HG03097 (cell line): ENCODE measurements around the gene TMEM52B.
"Not testable (repeated sequence)": the region's sequence is repeated elsewhere in the genome, so short reads cannot be mapped to it uniquely, and the experiment has no call there.

Experiments used
- ATAC-seq: cut with Tn5 transposase; IDR thresholded peaks from one replicate; pipeline ENCODE4 v1.9.1; 2021; ENCODE audit not compliant: unreplicated experiment, low FRiP score

TMEM52B gene

DNA sequence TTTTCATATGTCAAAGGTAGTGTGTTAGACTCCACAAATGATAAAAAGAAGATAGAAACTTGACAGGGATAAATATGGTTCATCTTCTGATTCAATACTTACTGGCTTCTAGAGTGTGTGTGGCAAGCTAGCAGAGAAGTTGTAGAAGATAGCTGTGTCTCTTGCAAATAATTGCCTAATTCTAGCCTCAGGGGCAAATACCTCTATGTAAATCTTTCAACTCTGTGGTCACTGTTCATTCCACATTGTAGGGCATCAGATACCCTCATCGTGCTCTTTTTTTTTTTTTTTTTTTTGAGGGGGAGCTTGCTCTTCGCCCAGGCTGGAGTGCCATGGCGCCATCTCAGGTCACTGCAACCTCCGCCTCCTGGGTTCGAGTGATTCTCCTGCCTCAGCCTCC is 8.6 kb upstream of the TMEM52B start:
- no peak for ATAC-seq

DNA sequence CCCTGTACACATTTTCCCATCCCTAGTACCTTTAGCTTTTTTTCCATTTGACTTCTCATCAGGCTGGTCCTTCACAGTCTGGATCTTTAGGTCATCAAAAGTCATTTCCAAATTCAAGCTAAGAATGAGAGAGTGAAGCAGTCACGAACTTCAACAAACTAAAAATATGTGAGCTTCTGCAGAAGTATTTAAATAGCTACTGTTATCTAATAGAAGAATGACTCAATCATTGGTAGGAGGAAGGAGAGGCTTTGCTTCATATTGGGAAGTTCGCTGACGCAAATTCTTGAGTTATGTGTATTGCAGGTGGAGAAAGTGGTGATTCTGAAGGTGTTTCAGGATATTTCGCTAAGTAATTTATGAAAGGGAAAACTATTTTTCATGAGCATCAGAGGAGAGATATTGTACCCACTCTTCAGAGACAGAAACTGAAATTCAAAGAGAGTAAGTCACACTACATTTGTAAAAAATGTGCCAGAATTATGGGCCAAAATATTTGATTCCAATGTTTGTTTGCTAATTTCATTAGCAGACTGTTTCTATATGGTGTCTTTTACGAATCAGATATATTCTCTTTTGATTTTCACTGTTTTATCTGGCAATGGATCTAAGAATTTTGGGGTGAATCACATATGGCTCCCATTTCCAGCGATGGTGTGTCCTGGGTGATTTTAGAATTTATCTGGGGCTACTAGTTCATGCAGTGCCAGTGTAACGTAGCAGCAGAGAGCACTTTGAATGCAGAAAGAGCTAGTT is 6.7 kb upstream of the TMEM52B start, which contains the start of gene OLR1:
Gene OLR1, minus strand, starts transcription at position 160 of the 756 bp plus-strand sequence. Its CDS starts 55 bp downstream, at position 105.
- ATAC-seq: no peak

DNA sequence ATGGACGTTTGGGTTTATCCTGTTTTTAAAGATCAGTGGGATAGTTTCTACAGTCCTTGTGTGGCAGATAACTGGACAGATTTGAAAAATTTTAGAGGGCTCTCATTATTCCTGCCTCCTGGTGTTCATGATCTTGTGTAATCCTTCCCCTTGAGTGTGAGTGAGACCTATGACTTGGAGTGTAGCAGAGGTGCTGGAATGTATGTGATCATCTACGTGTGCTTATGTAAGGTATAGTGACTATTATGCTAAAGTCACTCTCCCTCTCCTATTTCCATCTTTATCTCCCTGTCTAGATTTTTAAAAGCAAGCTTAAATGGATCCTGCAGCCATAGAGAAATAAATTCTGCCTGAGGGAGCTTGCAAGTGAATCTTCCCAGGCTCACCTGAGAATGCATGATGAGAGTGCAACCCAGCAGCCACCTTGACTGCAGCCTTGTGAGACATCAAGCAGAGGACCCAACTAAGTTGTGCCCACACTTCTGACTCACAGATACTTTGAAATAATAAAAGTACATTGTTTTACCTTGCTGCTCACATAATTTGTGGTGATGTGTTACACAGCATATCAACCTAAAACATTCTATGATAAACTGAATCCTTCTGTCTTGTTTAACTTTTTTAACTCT is 3.7 kb upstream of the TMEM52B start:
- ATAC-seq: no peak

DNA sequence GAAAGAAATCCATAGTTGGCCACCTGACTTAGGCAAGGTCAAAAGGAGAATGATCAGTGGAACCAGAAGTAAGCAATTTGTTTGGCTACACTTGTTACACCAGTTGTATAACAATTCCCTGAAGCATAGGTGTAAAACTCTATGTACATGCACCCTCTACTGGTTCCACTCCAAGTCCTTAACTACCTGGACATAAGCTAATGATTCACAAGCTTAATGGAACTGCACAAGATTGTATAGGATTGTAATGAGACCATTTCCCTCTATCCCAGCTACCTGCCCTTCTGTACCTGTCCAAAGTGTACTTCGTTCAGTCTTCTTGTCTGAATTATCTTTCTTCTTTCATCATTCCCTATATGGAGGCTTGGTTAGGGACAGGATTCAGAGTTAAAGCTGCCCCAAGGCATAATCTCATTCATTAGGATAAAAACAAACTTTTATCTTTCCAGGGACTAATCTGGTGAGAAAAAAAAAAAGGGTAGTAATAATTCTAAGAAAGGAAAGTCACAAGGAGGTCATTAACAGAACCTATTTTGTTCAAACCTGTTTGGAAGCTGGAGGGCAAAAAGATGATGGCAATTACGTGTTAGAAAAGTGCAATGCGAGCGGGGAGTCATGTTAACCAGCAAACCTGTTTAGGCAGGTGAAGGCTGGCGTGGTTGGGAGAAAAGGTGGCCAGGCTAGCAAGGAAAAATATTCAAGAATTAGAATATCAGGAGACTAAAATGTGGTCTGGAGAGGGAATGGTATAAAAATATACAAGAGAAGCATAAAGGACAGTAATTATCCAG is 2.8 kb upstream of the TMEM52B start:
- no peak for ATAC-seq

DNA sequence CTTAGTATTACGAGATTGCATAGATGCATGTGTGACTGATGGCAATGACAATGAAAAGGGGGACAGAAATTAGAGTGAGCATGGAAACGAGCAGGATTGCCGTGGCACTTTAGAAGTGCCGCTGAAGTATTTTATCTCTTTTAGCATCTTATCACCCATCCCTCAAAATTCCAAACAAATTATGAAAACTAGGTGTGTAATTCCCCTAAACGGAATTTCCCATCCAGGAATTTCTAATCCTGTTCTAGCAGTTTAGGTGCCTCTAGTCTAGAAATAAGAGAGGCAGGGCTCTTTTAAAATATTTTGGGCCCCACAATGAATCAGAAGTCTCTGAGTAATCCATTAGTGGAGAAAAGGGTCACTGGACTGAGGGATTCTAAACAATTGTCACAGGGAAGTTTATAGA is 947 bp downstream of the TMEM52B start:
- ATAC-seq: no peak

DNA sequence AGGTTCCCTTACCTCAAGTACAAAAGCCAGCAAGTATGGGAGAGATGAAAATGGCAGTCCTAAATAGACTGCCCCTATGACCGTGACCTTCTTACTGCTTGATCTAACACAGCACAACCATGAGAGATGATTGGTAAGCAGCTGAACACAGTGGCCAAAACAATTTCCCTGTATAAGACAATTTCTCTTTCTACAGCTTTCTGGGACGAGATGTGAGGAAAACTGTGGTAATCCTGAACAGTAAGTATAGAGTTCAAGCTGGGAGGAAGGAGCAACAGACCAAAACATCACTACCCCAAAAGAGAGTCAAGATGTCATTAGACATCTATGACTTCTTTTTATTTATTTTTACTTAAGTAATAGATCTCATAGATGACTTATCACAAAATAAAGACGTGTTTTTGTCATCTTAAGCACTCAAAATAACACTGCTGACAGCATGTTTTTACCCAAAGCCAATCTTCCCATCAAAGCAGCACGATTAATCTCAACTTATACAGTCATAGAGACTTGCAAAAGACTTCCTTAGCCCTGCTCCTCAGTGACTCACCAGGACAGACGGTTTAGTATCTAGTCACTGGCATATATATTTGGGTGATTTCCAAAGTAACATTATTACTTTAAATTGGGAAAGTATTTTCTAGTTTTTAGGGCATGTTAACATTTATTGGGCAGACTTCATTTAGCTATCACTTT is 3.7 kb downstream of the TMEM52B start:
- ATAC-seq: no peak

DNA sequence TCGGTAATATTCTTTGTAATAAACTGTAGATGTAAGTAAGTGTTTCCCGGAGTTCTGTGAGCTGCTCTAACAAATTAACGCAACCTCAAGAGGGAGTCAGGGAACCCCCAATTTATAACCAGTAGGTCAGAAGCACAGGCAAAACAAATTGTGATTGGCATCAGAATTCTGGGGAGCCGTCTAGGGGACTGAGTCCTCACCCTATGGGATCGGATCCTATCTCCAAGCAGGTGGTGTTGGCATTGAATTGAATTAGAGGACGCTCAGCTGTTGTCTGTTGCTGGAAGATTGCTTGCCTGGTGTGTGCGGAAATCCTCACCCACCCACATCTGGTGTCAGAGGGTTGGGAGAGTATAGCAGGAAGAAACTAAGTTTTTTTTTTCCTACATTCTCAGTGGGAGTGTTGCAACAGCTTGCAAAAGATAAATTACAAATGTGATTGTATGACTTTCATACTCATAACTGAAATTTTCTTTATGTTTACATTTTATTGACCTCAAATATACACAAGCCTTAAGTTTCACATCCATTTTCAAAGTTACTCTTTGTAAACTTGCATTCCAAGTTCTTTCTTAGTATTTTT is 5.5 kb downstream of the TMEM52B start:
- no peak for ATAC-seq

DNA sequence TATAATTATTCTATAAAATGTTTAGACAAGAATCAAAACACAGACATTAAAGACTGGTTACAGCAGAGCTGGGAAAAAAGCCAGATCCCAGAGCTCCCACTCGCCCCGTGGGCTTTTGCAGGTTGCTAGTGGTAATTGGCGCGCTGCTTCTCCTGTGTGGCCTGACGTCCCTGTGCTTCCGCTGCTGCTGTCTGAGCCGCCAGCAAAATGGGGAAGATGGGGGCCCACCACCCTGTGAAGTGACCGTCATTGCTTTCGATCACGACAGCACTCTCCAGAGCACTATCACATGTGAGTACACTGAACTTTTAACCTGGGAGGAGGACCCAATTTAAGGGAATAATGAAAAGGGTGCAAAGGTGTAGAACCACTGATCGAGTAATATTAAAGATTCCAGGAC is 7.5 kb downstream of the TMEM52B start:
- no peak for ATAC-seq

DNA sequence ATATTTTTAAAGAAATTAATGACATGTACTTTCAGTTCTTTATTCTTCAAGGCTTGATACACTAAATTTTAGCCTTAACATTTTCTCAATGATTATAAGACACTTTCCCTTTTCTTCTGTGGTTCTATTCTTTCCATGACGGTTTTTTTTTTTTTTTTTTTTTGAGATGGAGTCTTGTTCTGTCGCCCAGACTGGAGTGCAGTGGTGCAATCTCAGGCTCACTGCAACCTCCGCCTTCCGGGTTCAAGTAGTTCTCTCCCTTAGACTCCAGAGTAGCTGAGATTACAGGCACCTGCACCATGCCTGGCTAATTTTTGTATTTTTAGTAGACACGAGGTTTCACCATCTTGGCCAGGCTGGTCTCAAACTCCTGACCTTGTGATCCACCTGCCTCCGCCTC is 8.1 kb downstream of the TMEM52B start:
- ATAC-seq: not testable (repeated sequence)

DNA sequence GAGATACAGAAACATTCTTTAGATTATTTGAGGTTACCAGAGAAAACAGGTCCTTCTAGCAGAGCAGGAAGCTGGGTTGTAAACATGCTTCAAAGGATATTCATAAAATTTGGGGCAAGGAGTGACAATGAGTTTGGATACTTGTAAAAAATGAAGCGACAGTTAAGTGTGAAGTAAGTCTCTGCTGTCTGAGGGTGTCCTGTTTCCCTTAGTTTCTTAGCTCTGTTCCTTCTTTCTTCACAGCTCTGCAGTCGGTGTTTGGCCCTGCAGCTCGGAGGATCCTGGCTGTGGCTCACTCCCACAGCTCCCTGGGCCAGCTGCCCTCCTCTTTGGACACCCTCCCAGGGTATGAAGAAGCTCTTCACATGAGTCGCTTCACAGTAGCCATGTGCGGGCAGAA is 10.8 kb downstream of the TMEM52B start:
- no peak for ATAC-seq

DNA sequence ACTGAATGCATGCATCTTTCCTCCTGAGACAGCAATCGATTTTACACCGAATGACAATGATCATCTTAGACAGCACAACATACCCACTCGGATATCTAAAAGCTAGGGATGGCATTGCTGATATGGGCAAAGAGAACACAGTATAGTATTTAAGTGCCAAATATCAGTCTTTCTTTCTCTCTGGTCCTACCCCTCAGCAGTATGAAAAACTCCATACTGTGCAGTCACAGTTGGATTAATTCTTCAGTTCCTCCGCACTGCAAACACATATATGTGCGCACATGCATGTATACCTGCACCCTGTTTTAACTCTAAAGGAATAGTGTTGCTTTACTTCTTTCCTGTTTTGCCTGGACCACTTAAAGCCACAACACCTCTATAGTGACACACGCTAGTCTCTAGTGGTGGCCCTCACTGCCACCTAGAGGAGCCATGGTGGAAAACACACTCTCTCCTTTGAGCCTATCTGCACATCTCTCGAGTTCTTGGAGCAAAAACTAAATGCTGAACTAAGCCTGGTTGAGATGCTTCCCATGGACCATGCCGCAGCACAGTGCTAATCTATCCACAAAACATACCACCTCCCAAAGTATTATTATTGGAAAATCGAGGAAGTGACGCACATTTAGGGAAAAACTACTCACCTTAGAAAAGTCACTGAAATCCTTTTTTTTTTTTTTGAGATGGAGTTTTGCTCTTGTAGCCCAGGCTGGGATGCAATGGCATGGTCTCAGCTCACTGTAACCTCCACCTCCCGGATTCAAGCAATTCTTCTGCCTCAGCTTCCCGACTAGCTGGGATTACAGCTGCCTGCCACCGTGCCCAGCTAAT is 11.9 kb downstream of the TMEM52B start:
- ATAC-seq: peak; percentile 70

DNA sequence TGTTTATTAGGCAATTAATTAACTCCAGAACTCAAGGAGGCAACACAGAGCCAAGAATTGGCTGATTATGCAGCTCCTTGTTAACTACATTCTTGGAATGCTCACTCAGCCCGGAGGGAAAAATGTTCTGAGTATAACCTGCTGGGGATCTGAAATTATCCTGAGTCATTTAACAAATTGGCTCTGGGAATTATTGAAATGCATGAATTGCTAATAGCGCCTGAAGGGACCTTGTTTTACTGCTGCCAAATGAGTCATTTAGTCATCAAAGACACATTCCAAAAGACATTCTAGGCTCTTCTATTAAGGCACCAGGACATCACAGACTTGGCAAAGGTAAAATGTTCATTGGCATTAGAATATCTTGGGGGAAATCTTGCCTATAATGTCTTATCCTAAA is 13.0 kb downstream of the TMEM52B start:
- ATAC-seq: no peak

DNA sequence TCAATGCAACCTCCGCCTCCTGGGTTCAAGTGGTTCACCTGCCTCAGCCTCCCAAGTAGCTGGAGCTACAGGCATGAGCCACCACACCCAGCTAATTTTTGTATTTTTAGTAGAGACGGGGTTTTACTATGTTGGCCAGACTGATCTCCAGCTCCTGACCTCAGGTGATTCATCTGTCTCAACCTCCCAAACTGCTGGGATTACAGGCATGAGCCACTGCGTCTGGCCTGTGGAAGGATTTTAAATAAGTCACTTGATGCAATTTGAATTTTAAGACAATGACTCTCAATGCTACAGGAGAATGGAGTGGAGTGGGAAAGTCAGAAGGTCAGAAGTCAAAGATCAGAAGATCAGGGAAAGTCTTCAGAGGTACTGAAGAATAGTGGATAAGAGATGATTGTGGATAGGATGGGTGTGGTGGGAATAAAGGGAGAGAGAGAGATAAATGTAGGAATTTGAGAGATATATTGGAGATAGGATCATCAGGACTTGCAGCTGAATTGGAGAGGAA is 15.4 kb downstream of the TMEM52B start:
- no peak for ATAC-seq

DNA sequence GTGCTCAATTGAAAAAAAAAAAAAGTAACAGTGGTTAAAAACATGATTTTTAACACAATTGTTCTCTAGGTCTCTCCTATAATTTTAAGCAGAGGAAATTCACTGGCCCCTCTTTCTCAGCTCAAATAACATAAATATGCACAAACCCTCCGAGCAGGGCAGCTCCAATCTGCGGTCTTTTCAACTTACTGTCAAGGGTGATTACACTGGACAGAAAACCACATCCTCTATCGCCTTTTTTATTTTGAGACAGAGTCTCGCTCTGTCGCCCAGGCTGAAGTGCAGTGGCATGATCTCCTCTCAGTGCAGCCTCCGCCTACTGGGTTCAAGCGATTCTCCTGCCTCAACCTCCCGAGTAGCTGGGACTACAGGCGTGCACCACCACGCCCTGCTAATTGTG is 17.4 kb downstream of the TMEM52B start:
- ATAC-seq: peak; percentile 84

DNA sequence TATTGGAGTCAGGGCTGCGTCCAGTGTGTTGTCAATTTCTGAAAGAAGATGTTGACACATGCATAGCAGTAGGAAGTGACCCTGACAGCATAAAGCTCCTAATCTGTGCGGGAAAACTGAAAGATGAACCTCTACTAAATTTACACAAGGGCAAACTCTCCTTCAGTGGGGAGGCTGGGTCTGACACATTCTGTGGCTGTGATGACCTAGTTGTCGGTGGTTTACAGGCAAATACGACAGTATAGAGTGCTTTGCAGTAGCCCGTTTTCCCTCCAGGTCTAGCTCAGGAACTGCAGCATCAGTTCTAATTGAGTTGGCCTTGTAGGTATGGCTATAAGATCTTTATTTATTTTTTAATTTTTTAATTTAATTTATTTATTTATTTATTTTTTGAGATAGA is 19.0 kb downstream of the TMEM52B start:
- no peak for ATAC-seq

DNA sequence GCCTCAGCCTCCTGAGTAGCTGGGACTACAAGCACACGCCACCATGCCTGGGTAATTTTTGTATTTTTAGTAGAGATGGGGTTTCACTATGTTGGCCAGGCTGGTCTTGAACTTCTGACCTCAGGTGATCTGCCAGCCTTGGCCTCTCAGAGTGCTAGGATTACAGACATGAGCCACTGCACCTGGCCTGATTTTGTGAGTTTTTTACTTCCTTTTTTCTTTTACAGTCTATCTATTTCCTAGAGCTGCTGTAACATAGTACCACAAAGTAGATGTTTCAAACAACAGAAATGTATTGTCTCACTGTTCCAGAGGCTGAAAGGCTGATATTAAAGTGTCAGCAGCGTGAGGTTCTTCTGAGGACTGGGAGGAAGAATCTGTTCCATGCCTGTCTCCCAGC is 25.7 kb downstream of the TMEM52B start:
- not testable (repeated sequence) for ATAC-seq

DNA sequence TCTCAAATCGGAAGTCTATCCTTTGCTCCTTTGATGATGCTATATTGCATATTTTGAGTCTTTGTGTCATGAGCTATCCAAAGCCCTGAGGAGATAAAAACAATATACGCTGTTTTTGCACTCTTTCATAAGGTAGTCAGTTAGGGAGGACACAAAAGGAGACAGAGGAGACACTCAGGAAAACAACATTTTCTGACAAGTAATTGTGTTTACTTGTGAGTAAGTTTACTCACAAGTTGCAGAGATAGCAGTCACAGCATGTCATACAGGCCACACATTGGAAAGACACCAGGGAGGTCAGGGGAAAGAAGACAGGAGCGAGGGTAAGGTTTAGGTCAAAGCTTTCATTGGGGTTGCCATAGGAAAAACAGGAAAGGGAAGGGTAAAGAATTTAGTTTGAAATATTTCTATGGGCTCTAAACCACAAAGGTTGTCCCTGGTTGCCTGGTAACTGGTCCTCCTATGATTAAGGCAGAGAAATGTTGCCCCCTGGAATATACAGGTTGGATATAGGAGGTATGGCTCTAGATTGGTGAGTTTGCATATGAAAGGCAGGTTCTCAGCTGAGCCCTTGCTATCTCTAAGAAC is 26.5 kb downstream of the TMEM52B start:
- ATAC-seq: no peak

DNA sequence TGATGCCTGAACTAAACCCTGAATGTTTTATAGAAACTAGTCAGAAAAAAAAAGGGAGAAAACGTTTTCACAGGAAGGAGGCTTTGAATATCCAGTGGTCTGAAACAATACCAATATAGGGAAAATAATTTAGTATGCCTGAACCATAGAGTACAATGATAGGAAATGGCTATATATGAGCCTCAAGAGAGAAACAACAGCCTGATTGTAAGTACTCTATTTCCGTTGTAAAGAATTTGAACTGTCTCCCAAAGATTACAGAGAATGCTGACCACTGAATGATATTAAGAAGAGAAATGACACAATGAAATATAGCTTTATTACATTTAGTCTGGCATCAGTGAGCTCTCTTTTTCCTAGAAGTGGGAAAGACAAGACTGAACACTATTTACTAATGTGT is 28.3 kb downstream of the TMEM52B start:
- ATAC-seq: no peak

DNA sequence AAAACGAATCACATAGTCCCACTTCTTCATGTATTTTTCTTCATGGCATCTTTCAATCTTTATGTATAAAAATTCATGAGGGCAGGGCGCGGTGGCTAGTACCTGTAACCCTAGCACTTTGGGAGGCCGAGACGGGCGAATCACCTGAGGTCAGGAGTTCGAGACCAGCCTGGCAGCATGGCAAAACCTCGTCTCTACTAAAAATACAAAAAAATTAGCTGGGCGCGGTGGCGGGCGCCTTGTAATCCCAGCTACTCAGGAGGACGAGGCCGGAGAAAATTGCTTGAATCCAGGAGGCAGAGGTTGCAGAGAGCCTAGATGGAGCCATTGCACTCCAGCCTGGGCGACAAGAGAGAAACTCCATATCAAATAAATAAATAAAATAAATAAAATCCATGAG is 31.4 kb downstream of the TMEM52B start:
- ATAC-seq: no peak
